Measurements from ENCODE around the gene BTK. TPM values are rescaled to one million over a fixed set of nuclear protein-coding genes. Genes with fewer than 3 reads are reported as not detected.

Gene BTK
- total RNA-seq, 4 donors from 2014 or later, result 1.5 to 3.6 (median 3.4) TPM

DNA sequence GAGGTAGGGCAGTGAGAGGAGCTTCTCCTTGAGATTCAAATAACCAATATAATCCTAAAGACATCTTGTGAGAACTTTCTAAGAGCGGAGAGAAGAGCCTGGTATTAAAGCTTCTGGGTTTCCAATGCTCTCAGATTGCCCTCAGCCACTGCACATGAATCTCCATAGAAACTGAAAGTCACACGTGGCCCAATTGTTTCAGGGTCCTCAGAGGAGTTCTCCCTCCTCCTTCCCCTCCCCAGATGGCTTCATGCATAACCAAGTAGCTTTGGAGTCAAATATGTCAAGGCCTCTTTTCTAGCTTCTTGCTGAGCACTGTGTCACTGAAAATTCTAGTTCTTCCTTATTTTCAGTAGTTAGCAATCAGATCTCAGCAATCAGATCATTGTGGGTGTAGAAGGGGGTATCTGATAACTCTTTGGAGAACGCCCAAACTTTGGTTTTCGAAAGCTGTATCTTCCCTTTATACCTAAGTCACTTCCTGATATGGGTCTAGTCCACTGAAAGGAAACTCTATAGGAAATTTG, 2.2 kb downstream of the BTK start:
- 63 to 74% methylated on average over 4 of the region's 4 CpGs for WGBS, 2 donors
- intact Hi-C loops (cut with DNase I; ENCODE audit: low total_unique reads), result no loop called here
- no peak for DNase-seq (ENCODE audit: low spot score in 2 of 2)
- TF ChIP-seq POLR2A (IDR thresholded peaks at IDR 0.05), result no peak
- TF ChIP-seq, protein P1, sequence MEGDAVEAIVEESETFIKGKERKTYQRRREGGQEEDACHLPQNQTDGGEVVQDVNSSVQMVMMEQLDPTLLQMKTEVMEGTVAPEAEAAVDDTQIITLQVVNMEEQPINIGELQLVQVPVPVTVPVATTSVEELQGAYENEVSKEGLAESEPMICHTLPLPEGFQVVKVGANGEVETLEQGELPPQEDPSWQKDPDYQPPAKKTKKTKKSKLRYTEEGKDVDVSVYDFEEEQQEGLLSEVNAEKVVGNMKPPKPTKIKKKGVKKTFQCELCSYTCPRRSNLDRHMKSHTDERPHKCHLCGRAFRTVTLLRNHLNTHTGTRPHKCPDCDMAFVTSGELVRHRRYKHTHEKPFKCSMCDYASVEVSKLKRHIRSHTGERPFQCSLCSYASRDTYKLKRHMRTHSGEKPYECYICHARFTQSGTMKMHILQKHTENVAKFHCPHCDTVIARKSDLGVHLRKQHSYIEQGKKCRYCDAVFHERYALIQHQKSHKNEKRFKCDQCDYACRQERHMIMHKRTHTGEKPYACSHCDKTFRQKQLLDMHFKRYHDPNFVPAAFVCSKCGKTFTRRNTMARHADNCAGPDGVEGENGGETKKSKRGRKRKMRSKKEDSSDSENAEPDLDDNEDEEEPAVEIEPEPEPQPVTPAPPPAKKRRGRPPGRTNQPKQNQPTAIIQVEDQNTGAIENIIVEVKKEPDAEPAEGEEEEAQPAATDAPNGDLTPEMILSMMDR (IDR thresholded peaks at IDR 0.05), result no peak
- no peak overlapping the region for H3K4me3 ChIP-seq (ENCODE audit: low read depth, poor library complexity, severe bottlenecking)

DNA sequence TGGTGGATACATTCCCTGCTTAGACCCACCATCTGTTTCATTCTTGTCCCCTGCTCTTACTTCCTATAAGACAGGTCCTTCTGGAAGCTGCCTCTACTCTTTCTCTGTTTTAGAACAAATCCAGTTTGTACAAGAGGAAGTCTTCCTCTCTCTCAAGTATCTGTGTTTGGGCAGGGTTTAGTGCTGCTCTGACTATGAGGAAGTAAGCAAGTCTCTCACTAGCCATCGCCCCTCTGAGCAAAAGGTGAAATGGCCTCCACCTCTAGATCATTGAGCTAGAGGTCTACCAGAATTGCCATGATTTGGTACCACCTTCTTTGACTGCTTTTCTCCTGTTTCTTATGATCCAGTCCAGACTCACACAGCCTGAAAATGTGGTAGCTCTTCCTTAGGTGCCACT, 8.4 kb downstream of the BTK start:
- TF ChIP-seq, protein P1 (IDR thresholded peaks at IDR 0.05), result no peak
- no peak for TF ChIP-seq POLR2A (IDR thresholded peaks at IDR 0.05)
- intact Hi-C loops (cut with DNase I; ENCODE audit: low total_unique reads), result no loop called here
- 53 to 77% methylated on average over 1 of the region's 1 CpG for WGBS, 2 donors
- DNase-seq (ENCODE audit: low spot score in 2 of 2), result no peak
- H3K4me3 ChIP-seq (ENCODE audit: low read depth, poor library complexity, severe bottlenecking), result no peak overlapping the region

DNA sequence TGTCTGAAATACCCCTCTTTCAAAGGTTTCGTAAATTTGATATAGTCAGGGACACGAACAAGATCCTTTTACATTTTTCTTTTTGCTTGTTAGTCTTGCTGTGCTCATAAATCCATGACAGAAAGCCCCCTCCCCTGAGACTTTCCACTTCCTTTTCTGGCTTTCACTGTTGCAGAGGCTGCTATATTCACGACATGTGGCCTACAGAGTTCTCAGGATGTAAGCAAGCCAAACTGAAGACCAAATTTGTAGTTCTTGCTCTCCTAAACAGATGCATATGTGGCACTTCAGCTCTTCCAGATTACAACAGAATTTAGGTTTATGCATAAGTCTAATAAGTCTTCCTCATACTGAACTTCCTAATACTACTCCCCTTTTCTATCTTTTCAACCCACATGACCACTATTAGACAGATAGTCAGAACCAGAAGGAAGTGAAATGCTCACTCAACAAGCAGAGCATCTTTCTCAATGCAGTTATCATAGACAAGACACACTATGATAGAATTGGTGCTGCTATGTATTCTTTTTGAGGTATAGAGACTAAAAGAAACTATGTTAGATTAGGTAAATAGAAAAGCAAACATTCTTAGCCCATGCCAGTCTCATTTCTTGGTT, 15.0 kb downstream of the BTK start:
- TF ChIP-seq, protein P1 (IDR thresholded peaks at IDR 0.05), result no peak
- TF ChIP-seq POLR2A (IDR thresholded peaks at IDR 0.05), result no peak
- intact Hi-C loops (cut with DNase I; ENCODE audit: low total_unique reads), result no loop called here
- 50% methylated on average over 3 of the region's 3 CpGs for WGBS, 2 donors
- H3K4me3 ChIP-seq (ENCODE audit: low read depth, poor library complexity, severe bottlenecking), result no peak overlapping the region
- DNase-seq (ENCODE audit: low spot score in 2 of 2), result no peak

DNA sequence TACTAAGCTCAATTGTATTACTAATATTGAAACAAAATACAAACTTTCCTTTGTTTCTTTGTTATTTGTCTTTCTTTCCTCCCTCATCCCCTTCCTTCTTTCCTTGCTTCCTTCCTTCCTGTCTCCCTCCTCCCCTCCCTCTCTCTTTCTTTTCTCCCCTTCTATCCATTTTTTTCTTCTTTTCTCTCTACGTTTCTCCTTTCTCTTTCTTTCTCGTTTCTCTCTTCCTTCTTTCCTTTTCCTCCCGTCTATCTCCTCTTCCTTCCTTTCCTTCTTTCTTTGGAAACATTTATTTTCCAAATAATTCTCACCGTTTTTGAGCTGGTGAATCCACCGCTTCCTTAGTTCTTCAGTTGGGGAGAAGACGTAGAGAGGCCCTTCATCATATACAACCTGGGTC, 16.3 kb downstream of the BTK start:
- DNase-seq (ENCODE audit: low spot score in 2 of 2), result no peak
- TF ChIP-seq, protein P1 (IDR thresholded peaks at IDR 0.05), result no peak
- TF ChIP-seq POLR2A (IDR thresholded peaks at IDR 0.05), result no peak
- 74 to 81% methylated on average over 6 of the region's 6 CpGs for WGBS, 2 donors
- intact Hi-C loops (cut with DNase I; ENCODE audit: low total_unique reads), result no loop called here
- no peak overlapping the region for H3K4me3 ChIP-seq (ENCODE audit: low read depth, poor library complexity, severe bottlenecking)

DNA sequence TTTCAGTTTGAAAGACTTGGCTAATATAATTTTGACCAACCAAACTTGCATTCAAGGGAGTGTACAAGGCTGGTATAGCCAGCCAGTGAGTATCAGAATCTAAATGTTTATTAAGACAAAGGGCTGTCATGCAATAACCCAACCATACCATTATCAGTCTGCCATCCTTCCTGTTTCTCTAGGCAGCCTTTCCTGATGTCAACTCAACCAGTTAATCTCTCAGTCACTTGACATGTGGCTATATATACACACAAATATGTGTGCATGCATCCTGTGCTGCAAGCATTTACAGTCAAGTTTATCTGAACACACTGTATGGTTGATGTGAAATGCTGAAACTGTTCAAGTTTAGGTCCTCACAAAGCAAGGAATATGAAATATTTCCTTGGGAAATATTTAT, 17.2 kb downstream of the BTK start:
- DNase-seq (ENCODE audit: low spot score in 2 of 2), result no peak
- no peak for TF ChIP-seq POLR2A (IDR thresholded peaks at IDR 0.05)
- TF ChIP-seq, protein P1 (IDR thresholded peaks at IDR 0.05), result no peak
- no peak overlapping the region for H3K4me3 ChIP-seq (ENCODE audit: low read depth, poor library complexity, severe bottlenecking)
- intact Hi-C loops (cut with DNase I; ENCODE audit: low total_unique reads), result no loop called here

- intact Hi-C loops (cut with DNase I; ENCODE audit: low total_unique reads), result no loop called here
- no peak for DNase-seq (ENCODE audit: low spot score in 2 of 2)
- no peak for TF ChIP-seq POLR2A (IDR thresholded peaks at IDR 0.05)
- TF ChIP-seq, protein P1 (IDR thresholded peaks at IDR 0.05), result no peak
- H3K4me3 ChIP-seq (ENCODE audit: low read depth, poor library complexity, severe bottlenecking), result no peak overlapping the region
- 50 to 74% methylated on average over 1 of the region's 1 CpG for WGBS, 2 donors
Observed at GRCh38 chrX:101365301-101365795, 20.6 kb downstream of the BTK start.

Measured in lower leg skin (tissue), 4 donors.